DOHH2 (cell line): ENCODE results near the gene SMAD5.

Source experiments
- H3F3A ChIP-seq: fragments of 200-600 bp; sonication (generic), shearing (Covaris generic); 2 replicates; pipeline ENCODE4 v1.6.0; 2016; ENCODE audit warnings: antibody characterized with exemption, mild to moderate bottlenecking; ENCODE audit not compliant: control insufficient read depth, insufficient read depth
- H3K27ac ChIP-seq: fragments of 200-600 bp; sonication (generic); 2 replicates; pipeline ENCODE4 v1.5.1; 2014; ENCODE audit warnings: low read depth, mild to moderate bottlenecking, low read length, moderate library complexity
- H3K27me3 ChIP-seq: fragments of 200-600 bp; sonication (generic); 2 replicates; pipeline ENCODE4 v1.6.1; 2014; ENCODE audit warnings: mild to moderate bottlenecking, low read length, mixed read lengths; ENCODE audit not compliant: control insufficient read depth
- H3K36me3 ChIP-seq: fragments of 200-600 bp; sonication (generic); 2 replicates; pipeline ENCODE4 v1.6.1; 2014; ENCODE audit warnings: mild to moderate bottlenecking, low read length, moderate library complexity, mixed read lengths; ENCODE audit not compliant: control insufficient read depth
- H3K4me1 ChIP-seq: fragments of 200-600 bp; sonication (generic); 2 replicates; pipeline ENCODE4 v1.6.1; 2014; ENCODE audit warnings: mild to moderate bottlenecking, low read length, mixed read lengths; ENCODE audit not compliant: control insufficient read depth
- H3K4me2 ChIP-seq: fragments of 200-600 bp; sonication (generic); 2 replicates; pipeline ENCODE4 v1.6.0; 2014; ENCODE audit warnings: mild to moderate bottlenecking, low read length, moderate library complexity
- H3K4me3 ChIP-seq: fragments of 200-600 bp; sonication (generic); 2 replicates; pipeline ENCODE4 v1.5.1; 2014; ENCODE audit warnings: mild to moderate bottlenecking, low read length, mixed read lengths
- H3K79me2 ChIP-seq: fragments of 200-600 bp; sonication (generic); 2 replicates; pipeline ENCODE4 v1.6.1; 2014; ENCODE audit warnings: mild to moderate bottlenecking, low read length, mixed read lengths; ENCODE audit not compliant: control insufficient read depth
- H3K9me2 ChIP-seq: fragments of 200-600 bp; sonication (generic); replicated peaks from 2 replicates; pipeline ENCODE4 v1.6.1; 2014; ENCODE audit warnings: mild to moderate bottlenecking, low read length, mixed read lengths; ENCODE audit not compliant: control insufficient read depth
- H3K9me3 ChIP-seq: fragments of 200-600 bp; sonication (generic); 2 replicates; pipeline ENCODE4 v1.6.1; 2014; ENCODE audit warnings: antibody characterized with exemption, low read length, mixed read lengths; ENCODE audit not compliant: control insufficient read depth, insufficient read depth
- H4K20me1 ChIP-seq: fragments of 200-600 bp; sonication (generic); 2 replicates; pipeline ENCODE4 v1.6.0; 2014; ENCODE audit warnings: low read depth, mild to moderate bottlenecking, antibody characterized with exemption, low read length, moderate library complexity; ENCODE audit not compliant: control insufficient read depth, insufficient read depth
- CTCF ChIP-seq: fragments of 200-600 bp; sonication (generic); IDR thresholded peaks from one replicate; pipeline ENCODE4 v1.5.1; 2014; ENCODE audit warnings: antibody characterized with exemption, mild to moderate bottlenecking, low read depth, low read length; ENCODE audit not compliant: poor library complexity, severe bottlenecking
- EZH2phosphoT487 ChIP-seq: fragments of 200-600 bp; sonication (generic); IDR thresholded peaks from 2 replicates; pipeline ENCODE4 v1.6.1; 2017; ENCODE audit warnings: borderline replicate concordance, mild to moderate bottlenecking, antibody characterized with exemption, low read length, moderate library complexity, mixed read lengths

SMAD5 gene

GRCh38 chr5:136109453-136110135 lies 23.1 kb upstream of the SMAD5 start:
- no peak overlapping the region for H3K4me2 ChIP-seq
- H3K36me3 ChIP-seq = no peaks in the 10 kb centered on the region
- TF ChIP-seq EZH2phosphoT487 = no peak
- no peak for TF ChIP-seq CTCF
- H3K4me1 ChIP-seq = peaks cover 51% of the 10 kb centered on the region
- no peaks in the 10 kb centered on the region for H3K9me2 ChIP-seq
- no peak overlapping the region for H3K27ac ChIP-seq
- H3K79me2 ChIP-seq = no peaks in the 10 kb centered on the region
- H4K20me1 ChIP-seq = no peaks in the 10 kb centered on the region
- H3K4me3 ChIP-seq = no peak overlapping the region
- no peaks in the 10 kb centered on the region for H3F3A ChIP-seq
- no peaks in the 10 kb centered on the region for H3K9me3 ChIP-seq
- H3K27me3 ChIP-seq = no peaks in the 10 kb centered on the region

- Histone ChIP-seq H3K27me3 (no peaks in the 10 kb centered on the region), H3K9me3 (no peaks in the 10 kb centered on the region), H3K36me3 (no peaks in the 10 kb centered on the region), H3K4me1 (peaks cover 36% of the 10 kb centered on the region), H3K4me2 (no peak overlapping the region), H3K79me2 (no peaks in the 10 kb centered on the region), H3K4me3 (no peak overlapping the region), H3K9me2 (no peaks in the 10 kb centered on the region), H4K20me1 (no peaks in the 10 kb centered on the region), H3K27ac (no peak overlapping the region), H3F3A (no peaks in the 10 kb centered on the region)
- no peak for TF ChIP-seq EZH2phosphoT487
These were observed 19.0 kb upstream of the SMAD5 start for GRCh38 chr5:136113606-136114005.

- Histone ChIP-seq H3K4me2 (no peak overlapping the region), H4K20me1 (no peaks in the 10 kb centered on the region), H3K27ac (no peak overlapping the region), H3K9me2 (no peaks in the 10 kb centered on the region), H3K36me3 (no peaks in the 10 kb centered on the region), H3F3A (no peaks in the 10 kb centered on the region), H3K79me2 (no peaks in the 10 kb centered on the region), H3K9me3 (no peaks in the 10 kb centered on the region), H3K4me1 (peaks cover 27% of the 10 kb centered on the region), H3K27me3 (no peaks in the 10 kb centered on the region), H3K4me3 (no peak overlapping the region)
- TF ChIP-seq CTCF (no peak), EZH2phosphoT487 (no peak)
These were observed 18.1 kb upstream of the SMAD5 start for GRCh38 chr5:136114414-136115125.

- no peaks in the 10 kb centered on the region for H3K9me2 ChIP-seq
- no peaks in the 10 kb centered on the region for H3K9me3 ChIP-seq
- H3K4me3 ChIP-seq = no peak overlapping the region
- H3K4me1 ChIP-seq = peaks cover 25% of the 10 kb centered on the region
- no peaks in the 10 kb centered on the region for H3K79me2 ChIP-seq
- H3K4me2 ChIP-seq = no peak overlapping the region
- H3K36me3 ChIP-seq = no peaks in the 10 kb centered on the region
- TF ChIP-seq EZH2phosphoT487 (no peak), CTCF (no peak)
- H3F3A ChIP-seq = no peaks in the 10 kb centered on the region
- no peaks in the 10 kb centered on the region for H3K27me3 ChIP-seq
- H4K20me1 ChIP-seq = no peaks in the 10 kb centered on the region
- no peak overlapping the region for H3K27ac ChIP-seq
These were observed 17.3 kb upstream of the SMAD5 start for GRCh38 chr5:136115183-136115865.
